ENCODE measurements around the gene PEX5L.

Gene PEX5L

DNA sequence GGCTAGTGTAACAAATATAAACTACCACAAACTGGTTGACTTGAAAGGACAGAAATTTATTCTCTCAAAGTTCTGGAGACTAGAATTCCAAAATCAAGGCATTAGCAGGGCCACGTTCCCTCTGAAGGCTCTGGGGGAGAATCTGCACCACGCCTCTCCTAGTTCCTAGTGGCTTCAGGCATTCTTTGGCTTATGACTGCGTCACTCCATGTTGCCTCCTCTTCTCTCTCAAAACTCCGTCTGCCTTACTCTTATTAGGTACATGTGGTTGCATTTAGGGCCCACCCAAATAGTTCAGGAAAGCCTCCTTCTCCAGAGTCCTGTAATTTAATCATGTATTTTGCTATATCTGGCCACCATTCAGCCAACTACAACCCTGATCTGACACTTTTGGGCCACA lies 174.8 kb downstream of the PEX5L start:
- Histone ChIP-seq H2AFZ (ENCODE audit: low read depth, low read length, severe bottlenecking) (no peak overlapping the region), H3K36me3 (ENCODE audit: low read length) (no peaks in the 10 kb centered on the region), H3K4me3 (ENCODE audit: insufficient read depth, low read length, poor library complexity, severe bottlenecking) (no peak overlapping the region), H3K9me2 (replicated peaks; ENCODE audit: insufficient read depth, low read length) (no peaks in the 10 kb centered on the region), H3K27ac (ENCODE audit: low read depth, low read length) (no peak overlapping the region), H3F3A (ENCODE audit: insufficient read depth) (no peaks in the 10 kb centered on the region), H3K27me3 (ENCODE audit: low read length) (no peaks in the 10 kb centered on the region), H4K20me1 (ENCODE audit: low read depth, low read length) (no peaks in the 10 kb centered on the region), H3K4me2 (ENCODE audit: low read depth, low read length, poor library complexity, severe bottlenecking) (no peak overlapping the region), H3K9me3 (ENCODE audit: insufficient read depth, low read length) (no peaks in the 10 kb centered on the region), H3K9ac (ENCODE audit: low read length) (no peak overlapping the region), H3K79me2 (ENCODE audit: insufficient read depth, low read length) (no peaks in the 10 kb centered on the region)
- no peak for TF ChIP-seq EZH2phosphoT487 (conservative IDR thresholded peaks at IDR 0.05; ENCODE audit: low read length)
- TF ChIP-seq, protein P1, sequence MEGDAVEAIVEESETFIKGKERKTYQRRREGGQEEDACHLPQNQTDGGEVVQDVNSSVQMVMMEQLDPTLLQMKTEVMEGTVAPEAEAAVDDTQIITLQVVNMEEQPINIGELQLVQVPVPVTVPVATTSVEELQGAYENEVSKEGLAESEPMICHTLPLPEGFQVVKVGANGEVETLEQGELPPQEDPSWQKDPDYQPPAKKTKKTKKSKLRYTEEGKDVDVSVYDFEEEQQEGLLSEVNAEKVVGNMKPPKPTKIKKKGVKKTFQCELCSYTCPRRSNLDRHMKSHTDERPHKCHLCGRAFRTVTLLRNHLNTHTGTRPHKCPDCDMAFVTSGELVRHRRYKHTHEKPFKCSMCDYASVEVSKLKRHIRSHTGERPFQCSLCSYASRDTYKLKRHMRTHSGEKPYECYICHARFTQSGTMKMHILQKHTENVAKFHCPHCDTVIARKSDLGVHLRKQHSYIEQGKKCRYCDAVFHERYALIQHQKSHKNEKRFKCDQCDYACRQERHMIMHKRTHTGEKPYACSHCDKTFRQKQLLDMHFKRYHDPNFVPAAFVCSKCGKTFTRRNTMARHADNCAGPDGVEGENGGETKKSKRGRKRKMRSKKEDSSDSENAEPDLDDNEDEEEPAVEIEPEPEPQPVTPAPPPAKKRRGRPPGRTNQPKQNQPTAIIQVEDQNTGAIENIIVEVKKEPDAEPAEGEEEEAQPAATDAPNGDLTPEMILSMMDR (IDR thresholded peaks at IDR 0.05; ENCODE audit: insufficient read depth, low read length, poor library complexity, severe bottlenecking): no peak

DNA sequence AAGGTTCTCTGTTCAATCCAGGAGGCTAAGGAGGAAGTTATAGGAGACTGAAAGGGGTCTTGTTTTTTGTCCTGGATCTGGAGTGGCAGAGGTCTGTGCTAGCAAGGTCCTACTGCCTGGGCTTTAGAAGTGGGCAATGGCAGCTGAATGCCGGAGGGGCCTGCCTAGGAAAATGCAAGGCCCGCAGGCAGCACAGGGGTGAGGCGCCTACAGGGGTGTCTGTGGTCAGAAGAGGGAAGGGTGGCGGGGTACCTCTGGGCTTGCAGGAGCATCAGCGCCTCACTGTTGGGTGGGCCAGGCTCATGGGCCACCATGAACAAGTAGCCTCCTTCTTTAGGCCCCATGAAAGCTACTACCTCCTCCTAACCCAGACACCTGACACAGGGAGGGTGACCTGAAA lies 175.4 kb downstream of the PEX5L start:
- Histone ChIP-seq H3K9me3 (ENCODE audit: insufficient read depth, low read length) (no peaks in the 10 kb centered on the region), H2AFZ (ENCODE audit: low read depth, low read length, severe bottlenecking) (no peak overlapping the region), H3F3A (ENCODE audit: insufficient read depth) (no peaks in the 10 kb centered on the region), H3K4me2 (ENCODE audit: low read depth, low read length, poor library complexity, severe bottlenecking) (no peak overlapping the region), H3K27me3 (ENCODE audit: low read length) (no peaks in the 10 kb centered on the region), H3K4me3 (ENCODE audit: insufficient read depth, low read length, poor library complexity, severe bottlenecking) (no peak overlapping the region), H3K27ac (ENCODE audit: low read depth, low read length) (no peak overlapping the region), H3K9ac (ENCODE audit: low read length) (no peak overlapping the region), H3K79me2 (ENCODE audit: insufficient read depth, low read length) (no peaks in the 10 kb centered on the region), H3K36me3 (ENCODE audit: low read length) (no peaks in the 10 kb centered on the region), H4K20me1 (ENCODE audit: low read depth, low read length) (no peaks in the 10 kb centered on the region), H3K9me2 (replicated peaks; ENCODE audit: insufficient read depth, low read length) (no peaks in the 10 kb centered on the region)
- TF ChIP-seq EZH2phosphoT487 (conservative IDR thresholded peaks at IDR 0.05; ENCODE audit: low read length): no peak
- TF ChIP-seq, protein P1 (IDR thresholded peaks at IDR 0.05; ENCODE audit: insufficient read depth, low read length, poor library complexity, severe bottlenecking): no peak

DNA sequence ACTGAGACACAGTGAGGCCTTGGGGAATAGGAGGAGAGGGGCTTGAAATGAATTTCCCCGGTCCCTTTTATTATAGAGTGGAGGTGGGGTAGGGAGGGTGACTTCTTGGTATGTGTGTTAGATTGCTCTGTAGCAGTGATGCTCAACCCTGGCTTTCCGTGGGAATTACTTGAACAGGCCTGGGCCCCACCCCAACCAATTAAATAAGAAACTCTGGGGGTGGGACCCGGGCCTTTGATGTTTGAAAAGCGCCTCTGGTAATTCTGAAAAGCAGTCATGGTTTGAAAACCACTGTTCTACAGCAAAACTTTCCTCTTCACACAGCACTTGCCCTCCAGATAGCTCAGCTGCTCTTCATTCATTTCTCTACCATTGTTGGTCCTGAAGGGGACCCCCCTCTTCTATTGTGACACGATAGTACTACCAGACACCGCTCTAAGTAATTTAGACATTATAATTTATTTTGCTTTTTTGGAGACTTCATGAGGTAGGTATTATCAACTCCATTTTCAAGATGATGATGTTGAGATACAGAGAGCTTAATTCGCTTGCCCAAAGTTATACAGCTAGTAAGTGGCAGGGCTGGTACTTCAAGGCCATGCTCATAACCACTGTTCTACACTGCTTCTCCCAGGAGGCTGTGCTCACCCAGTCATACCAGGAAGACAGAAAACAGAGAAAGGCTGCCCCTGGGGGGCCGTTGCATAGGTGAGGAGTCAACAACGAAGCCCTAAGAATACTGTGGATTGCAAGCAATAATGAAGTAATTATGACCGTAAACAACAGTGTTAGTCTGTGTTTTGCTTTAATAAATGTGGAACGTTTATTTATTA lies 176.2 kb downstream of the PEX5L start:
- no peak overlapping the region for H3K4me3 ChIP-seq (ENCODE audit: insufficient read depth, low read length, poor library complexity, severe bottlenecking)
- H3K36me3 ChIP-seq (ENCODE audit: low read length): no peaks in the 10 kb centered on the region
- no peak for TF ChIP-seq EZH2phosphoT487 (conservative IDR thresholded peaks at IDR 0.05; ENCODE audit: low read length)
- TF ChIP-seq, protein P1 (IDR thresholded peaks at IDR 0.05; ENCODE audit: insufficient read depth, low read length, poor library complexity, severe bottlenecking): no peak
- H3K9me3 ChIP-seq (ENCODE audit: insufficient read depth, low read length): no peaks in the 10 kb centered on the region
- H3K9me2 ChIP-seq (replicated peaks; ENCODE audit: insufficient read depth, low read length): no peaks in the 10 kb centered on the region
- no peak overlapping the region for H3K4me2 ChIP-seq (ENCODE audit: low read depth, low read length, poor library complexity, severe bottlenecking)
- no peak overlapping the region for H3K27ac ChIP-seq (ENCODE audit: low read depth, low read length)
- no peak overlapping the region for H3K9ac ChIP-seq (ENCODE audit: low read length)
- H3K27me3 ChIP-seq (ENCODE audit: low read length): no peaks in the 10 kb centered on the region
- H4K20me1 ChIP-seq (ENCODE audit: low read depth, low read length): no peaks in the 10 kb centered on the region
- no peaks in the 10 kb centered on the region for H3K79me2 ChIP-seq (ENCODE audit: insufficient read depth, low read length)
- no peak overlapping the region for H2AFZ ChIP-seq (ENCODE audit: low read depth, low read length, severe bottlenecking)
- H3F3A ChIP-seq (ENCODE audit: insufficient read depth): no peaks in the 10 kb centered on the region
